Measurements from ENCODE around the gene TCP10L. TPM values are rescaled to one million over a fixed set of nuclear protein-coding genes. Genes with fewer than 3 reads are reported as not detected.

TCP10L gene
- total and polyA plus RNA-seq, 2 of the 4 experiments (the other 2 are of a cell fraction), result 0.09 TPM; not detected in 1

- ChIA-PET POLR2A (ENCODE audit: unreplicated experiment) (no interaction called here), CTCF (interaction anchor here (1.2 kb wide), 1 partner anchor 190 kb away, joined by 3 read pairs; no protein-coding TSS in a partner anchor)
- no peak overlapping the region; the same call in 2 of the 3 replicates for H2BK15ac ChIP-seq (ENCODE audit: low read depth, low read length)
- H2BK20ac ChIP-seq (ENCODE audit: low read depth, low read length), result no peak overlapping the region
- no peak overlapping the region for H3K14ac ChIP-seq (replicated peaks; ENCODE audit: low read depth, low read length)
- no peak overlapping the region for H4K91ac ChIP-seq (ENCODE audit: insufficient read depth, low read depth, low read length)
- no CpG with 5 or more reads among the region's 8 CpGs for WGBS, 2 experiments (ENCODE audit: extremely low coverage in 2 of 2, insufficient read length in 1 of 2)
- no peak overlapping the region for H3K18ac ChIP-seq (ENCODE audit: low read depth, low read length)
- DNase-seq (no peak), ATAC-seq (ENCODE audit: low read depth) (no peak)
- H3K56ac ChIP-seq (ENCODE audit: extremely low read depth, insufficient read depth, low read length), result no peak overlapping the region
- no peak overlapping the region for H3K27ac ChIP-seq (ENCODE audit: insufficient read depth, low read length)
- no peaks in the 10 kb centered on the region; the same call in 1 of the 2 replicates for H3K36me3 ChIP-seq (ENCODE audit: control insufficient read depth, insufficient read depth, low read length)
- no peak overlapping the region for H3K9ac ChIP-seq (ENCODE audit: low read depth, low read length)
- H3K9me1 ChIP-seq (ENCODE audit: insufficient read depth, low read length), result no peaks in the 10 kb centered on the region; the same call in 1 of the 2 replicates
- H2AFZ ChIP-seq (replicated peaks; ENCODE audit: low read length, poor library complexity), result peak overlapping the region; percentile 37
- dilution Hi-C loops (cut with HindIII; ENCODE audit: low sequenced_read_pairs, unreplicated experiment), result no loop called here
- H3K27me3 ChIP-seq (ENCODE audit: control insufficient read depth, insufficient read depth, low read length), result no peaks in the 10 kb centered on the region
- no peak overlapping the region for H3K4ac ChIP-seq (ENCODE audit: low read depth, low read length)
- no peak overlapping the region for H2BK120ac ChIP-seq (ENCODE audit: low read depth, low read length)
- no peaks in the 10 kb centered on the region for H3K79me1 ChIP-seq (ENCODE audit: low read depth in 1 of 2, low read length in 2 of 2)
- no peak overlapping the region for H3K23ac ChIP-seq (ENCODE audit: low read depth, low read length)
- no peak overlapping the region for H3K4me3 ChIP-seq (ENCODE audit: insufficient read depth, low read depth, low read length)
- no TSS peak for BruUV-seq (replicated peaks)
- H3K4me1 ChIP-seq (ENCODE audit: control insufficient read depth, insufficient read depth, low read length), result no peaks in the 10 kb centered on the region
- intact Hi-C loops (cut with micrococcal nuclease), result no loop called here
- H4K8ac ChIP-seq (ENCODE audit: low read depth in 2 of 2, low read length in 2 of 2), result no peak overlapping the region
- TF ChIP-seq MAFK (IDR thresholded peaks at IDR 0.05; ENCODE audit: low read depth, low read length) (no peak), POLR2A (IDR thresholded peaks at IDR 0.05; ENCODE audit: low read depth, low read length) (no peak), MXI1 (IDR thresholded peaks at IDR 0.05; ENCODE audit: borderline replicate concordance, low read depth, low read length) (no peak), MAZ (IDR thresholded peaks at IDR 0.05; ENCODE audit: borderline replicate concordance, low read depth, low read length) (no peak), RCOR1 (IDR thresholded peaks at IDR 0.05; ENCODE audit: insufficient replicate concordance, low read length) (no peak), NFE2L2 (IDR thresholded peaks at IDR 0.05; ENCODE audit: low read depth, low read length) (no peak), BHLHE40 (IDR thresholded peaks at IDR 0.05; ENCODE audit: low read depth, low read length) (no peak), RFX5 (IDR thresholded peaks at IDR 0.05; ENCODE audit: low read depth, low read length) (no peak)
- H3K9me3 ChIP-seq (ENCODE audit: control insufficient read depth, insufficient read depth, low read length), result no peaks in the 10 kb centered on the region
- H2AK9ac ChIP-seq (replicated peaks; ENCODE audit: low read depth, low read length, poor library complexity), result no peak overlapping the region
- H4K20me1 ChIP-seq (ENCODE audit: insufficient read depth, low read length), result no peaks in the 10 kb centered on the region
- no peak overlapping the region for H4K5ac ChIP-seq (ENCODE audit: low read depth, low read length)
- H2BK5ac ChIP-seq (ENCODE audit: low read depth, low read length, poor library complexity, severe bottlenecking), result no peak overlapping the region
- no peak overlapping the region for H3K4me2 ChIP-seq (ENCODE audit: low read depth, low read length)
- H2AK5ac ChIP-seq (ENCODE audit: low read depth, low read length), result no peak overlapping the region
- in situ Hi-C loops (cut with MboI; ENCODE audit: low sequenced_read_pairs), result no loop called here
Measured at GRCh38 chr21:32593690-32594089, 8.4 kb upstream of the TCP10L start.

Data from IMR-90 (cell line).